Suprapubic skin (tissue), 4 donors: ENCODE results near the gene PARD3B. TPM values are rescaled to one million over a fixed set of nuclear protein-coding genes. Genes with fewer than 3 reads are reported as not detected.

Source experiments
- DNase-seq, 2 donors: peaks; one replicate each; pipeline ENCODE4 v3.0.0-alpha.2; 2019; ENCODE audit warnings: low spot score in 2 of 2
- H3K27ac ChIP-seq: fragments of 200-600 bp; sonication (generic); one replicate; pipeline ENCODE4 v1.5.1; 2019
- H3K27me3 ChIP-seq: fragments of 200-600 bp; sonication (generic); one replicate; pipeline ENCODE4 v1.5.1; 2019
- H3K36me3 ChIP-seq: fragments of 200-600 bp; sonication (generic); one replicate; pipeline ENCODE4 v1.5.1; 2019
- H3K4me1 ChIP-seq: fragments of 200-600 bp; sonication (generic); one replicate; pipeline ENCODE4 v1.5.1; 2019
- H3K4me3 ChIP-seq: fragments of 200-600 bp; sonication (generic); one replicate; pipeline ENCODE4 v1.5.1; 2019; ENCODE audit warnings: mild to moderate bottlenecking
- H3K9me3 ChIP-seq: fragments of 200-600 bp; sonication (generic); one replicate; pipeline ENCODE4 v1.5.1; 2019
- CTCF ChIP-seq, 2 donors: fragments of 200-600 bp in 1 of 2; fragments of 450-650 bp in 1 of 2; sonication (generic) in 1 of 2; IDR thresholded peaks; one replicate each; pipeline ENCODE4 v1.5.1; 2016 to 2019; ENCODE audit warnings: antibody characterized with exemption in 2 of 2, mild to moderate bottlenecking in 1 of 2, moderate library complexity in 1 of 2
- EP300 ChIP-seq: sonication (generic); formaldehyde crosslinking; IDR thresholded peaks from one replicate; pipeline ENCODE4 v1.6.1; 2017; ENCODE audit warnings: antibody characterized with exemption
- POLR2A ChIP-seq, 2 donors: fragments of 450-650 bp; IDR thresholded peaks; one replicate each; pipeline ENCODE4 v1.6.1; 2017; ENCODE audit warnings: antibody characterized with exemption in 2 of 2, mild to moderate bottlenecking in 2 of 2, moderate library complexity in 2 of 2
- POLR2AphosphoS5 ChIP-seq, 3 donors: sonication (generic); formaldehyde crosslinking; IDR thresholded peaks; one replicate each; pipeline ENCODE4 v1.6.1; 2017; ENCODE audit warnings: antibody characterized with exemption in 3 of 3
- WGBS: methylation state at CpG from one replicate; pipeline ENCODE4 v1.1.5; 2018; 5-methylcytosine and 5-hydroxymethylcytosine counted together
- total RNA-seq, 4 donors: library from RNA; depleted of rRNA; stranded (reverse); fragments of >200 nt; gene quantifications; one replicate each; pipeline ENCODE4 v1.1.0, GENCODE V29; 2016

The PARD3B gene
- total RNA-seq, 4 donors from 2014 or later: 12.5 to 18.9 (median 15.5) TPM

- no peak for TF ChIP-seq CTCF (IDR thresholded peaks at IDR 0.05)
- no peak for TF ChIP-seq POLR2A (IDR thresholded peaks at IDR 0.05)
- TF ChIP-seq POLR2AphosphoS5 (IDR thresholded peaks at IDR 0.05): no peak
- no peak for TF ChIP-seq EP300
- H3K9me3 ChIP-seq: no peaks in the 10 kb centered on the region
Observed at GRCh38 chr2:205091411-205091810, 546.1 kb downstream of the PARD3B start.

GRCh38 chr2:205094031-205094430 is 548.8 kb downstream of the PARD3B start:
- TF ChIP-seq POLR2AphosphoS5 (IDR thresholded peaks at IDR 0.05) (no peak), EP300 (no peak), POLR2A (IDR thresholded peaks at IDR 0.05) (no peak), CTCF (IDR thresholded peaks at IDR 0.05) (no peak)
- no peak for DNase-seq
- Histone ChIP-seq H3K9me3 (no peaks in the 10 kb centered on the region), H3K27ac (no peak overlapping the region), H3K4me1 (no peaks in the 10 kb centered on the region), H3K27me3 (no peaks in the 10 kb centered on the region), H3K36me3 (no peaks in the 10 kb centered on the region), H3K4me3 (no peak overlapping the region)
- 95% methylated on average over 3 of the region's 3 CpGs for WGBS

More at GRCh38 chr2:205091411-205091810, 546.1 kb downstream of the PARD3B start:
- DNase-seq: no peak
- Histone ChIP-seq H3K4me1 (no peaks in the 10 kb centered on the region), H3K4me3 (no peak overlapping the region), H3K36me3 (no peaks in the 10 kb centered on the region), H3K27me3 (no peaks in the 10 kb centered on the region), H3K27ac (no peak overlapping the region)
- 98% methylated on average over 3 of the region's 3 CpGs for WGBS

GRCh38 chr2:205103699-205104098 is 558.4 kb downstream of the PARD3B start:
- Histone ChIP-seq H3K36me3 (no peaks in the 10 kb centered on the region), H3K27ac (no peak overlapping the region), H3K9me3 (no peaks in the 10 kb centered on the region), H3K4me3 (no peak overlapping the region), H3K4me1 (no peaks in the 10 kb centered on the region), H3K27me3 (no peaks in the 10 kb centered on the region)
- DNase-seq: no peak
- TF ChIP-seq POLR2AphosphoS5 (IDR thresholded peaks at IDR 0.05): no peak
- TF ChIP-seq CTCF (IDR thresholded peaks at IDR 0.05): no peak
- no peak for TF ChIP-seq POLR2A (IDR thresholded peaks at IDR 0.05)
- no peak for TF ChIP-seq EP300
- 85% methylated on average over 2 of the region's 2 CpGs for WGBS

DNA sequence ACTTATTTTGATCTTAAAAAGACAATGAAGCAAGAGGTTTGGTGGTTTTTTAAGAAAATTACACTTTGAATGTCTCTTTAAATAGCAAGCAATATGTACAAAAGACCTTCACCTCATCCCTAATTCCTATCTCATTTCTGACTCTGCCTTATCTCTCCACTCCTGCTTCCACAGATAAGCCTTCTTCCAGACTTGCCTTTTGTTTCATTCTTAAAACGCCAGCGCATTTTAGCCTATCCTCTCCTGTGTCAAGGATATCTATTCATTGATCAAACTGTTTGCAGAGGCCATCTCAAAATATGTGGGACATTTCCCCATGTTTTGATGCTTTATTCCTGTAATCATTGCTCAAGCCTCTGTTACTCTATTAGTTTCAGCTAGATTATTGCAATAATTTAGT is 562.5 kb downstream of the PARD3B start:
- Histone ChIP-seq H3K4me1 (no peaks in the 10 kb centered on the region), H3K27me3 (no peaks in the 10 kb centered on the region), H3K9me3 (no peaks in the 10 kb centered on the region), H3K36me3 (no peaks in the 10 kb centered on the region), H3K4me3 (no peak overlapping the region), H3K27ac (no peak overlapping the region)
- 90% methylated on average over 2 of the region's 2 CpGs for WGBS
- TF ChIP-seq POLR2AphosphoS5 (IDR thresholded peaks at IDR 0.05) (no peak), EP300 (no peak), POLR2A (IDR thresholded peaks at IDR 0.05) (no peak), CTCF (IDR thresholded peaks at IDR 0.05) (no peak)
- no peak for DNase-seq

- Histone ChIP-seq H3K4me3 (no peak overlapping the region), H3K4me1 (no peaks in the 10 kb centered on the region), H3K36me3 (no peaks in the 10 kb centered on the region), H3K27me3 (no peaks in the 10 kb centered on the region), H3K9me3 (no peaks in the 10 kb centered on the region), H3K27ac (no peak overlapping the region)
- no peak for DNase-seq
- WGBS: 87% methylated on average over 2 of the region's 2 CpGs
- TF ChIP-seq EP300 (no peak), CTCF (IDR thresholded peaks at IDR 0.05) (no peak), POLR2A (IDR thresholded peaks at IDR 0.05) (no peak), POLR2AphosphoS5 (IDR thresholded peaks at IDR 0.05) (no peak)
Observed at GRCh38 chr2:205115511-205115910, 570.2 kb downstream of the PARD3B start.
